GM19043 (cell line): ENCODE data around the gene SYAP1.
"Not testable (repeated sequence)": the region's sequence is repeated elsewhere in the genome, so short reads cannot be mapped to it uniquely, and the experiment has no call there.

Experiments
- ATAC-seq: cut with Tn5 transposase; IDR thresholded peaks from one replicate; pipeline ENCODE4 v1.9.1; 2021; ENCODE audit warnings: low read depth; ENCODE audit not compliant: unreplicated experiment

SYAP1 gene

GRCh38 chrX:16719334-16720084 lies at the start of gene SYAP1:
TSS of gene SYAP1 (plus strand) at chrX:16719612. CDS start at chrX:16719725, 113 bp downstream.
- peak; percentile 99 for ATAC-seq

GRCh38 chrX:16671005-16671404 lies 48.4 kb upstream of the SYAP1 start:
- ATAC-seq, result no peak

GRCh38 chrX:16678689-16679088 lies 40.7 kb upstream of the SYAP1 start:
- no peak for ATAC-seq

GRCh38 chrX:16683007-16683664 lies 36.3 kb upstream of the SYAP1 start:
- no peak for ATAC-seq

- no peak for ATAC-seq
These were observed 31.9 kb upstream of the SYAP1 start for GRCh38 chrX:16687514-16687913.

GRCh38 chrX:16695079-16695676 lies 24.2 kb upstream of the SYAP1 start:
- no peak for ATAC-seq

- ATAC-seq, result no peak
These were observed 22.5 kb upstream of the SYAP1 start for GRCh38 chrX:16696956-16697355.

- ATAC-seq, result no peak
These were observed 20.0 kb upstream of the SYAP1 start for GRCh38 chrX:16699389-16699788.

GRCh38 chrX:16700734-16701133 lies 18.7 kb upstream of the SYAP1 start:
- no peak for ATAC-seq

GRCh38 chrX:16702700-16703599 lies 16.5 kb upstream of the SYAP1 start:
- ATAC-seq, result no peak

- ATAC-seq, result no peak
These were observed 14.0 kb upstream of the SYAP1 start for GRCh38 chrX:16705370-16705769.

GRCh38 chrX:16708016-16708415 lies 11.4 kb upstream of the SYAP1 start:
- ATAC-seq, result no peak

- no peak for ATAC-seq
These were observed 8.1 kb upstream of the SYAP1 start for GRCh38 chrX:16711219-16711811.

- peak; percentile 20 for ATAC-seq
These were observed 7.4 kb upstream of the SYAP1 start for GRCh38 chrX:16711893-16712547.

GRCh38 chrX:16712548-16713155 lies 6.8 kb upstream of the SYAP1 start, which contains the start of gene CTPS2:
TSS of gene CTPS2 (minus strand) at chrX:16712669. CDS start at chrX:16702902, 9,767 bp downstream.
- peak; percentile 71 for ATAC-seq

GRCh38 chrX:16714504-16714903 lies 4.9 kb upstream of the SYAP1 start:
- ATAC-seq, result no peak

- not testable (repeated sequence) for ATAC-seq
These were observed 3.8 kb upstream of the SYAP1 start for GRCh38 chrX:16715638-16716037.

GRCh38 chrX:16716451-16716850 lies 3.0 kb upstream of the SYAP1 start:
- not testable (repeated sequence) for ATAC-seq

GRCh38 chrX:16718824-16719333 lies 533 bp upstream of the SYAP1 start:
- peak; percentile 21 for ATAC-seq
